GM23338 (cell line): ENCODE measurements around the gene GRID1.

Experiments used
- EZH2phosphoT487 ChIP-seq: fragments of 200-600 bp; sonication (generic); IDR thresholded peaks from one replicate; pipeline ENCODE4 v1.8.1; 2018; ENCODE audit warnings: antibody characterized with exemption; ENCODE audit not compliant: unreplicated experiment
- POLR2AphosphoS5 ChIP-seq: IDR thresholded peaks from 2 replicates; pipeline ENCODE4 v1.6.1; 2016; ENCODE audit warnings: antibody characterized with exemption, low read depth
- TF ChIP-seq, protein P1 (sequence below): IDR thresholded peaks from one replicate; pipeline ENCODE4 v1.6.1; 2018; ENCODE audit warnings: antibody characterized with exemption; ENCODE audit not compliant: unreplicated experiment
- TF ChIP-seq, protein P2 (sequence below), 2 experiments: fragments of 200-600 bp in 1 of 2; sonication (generic) in 1 of 2; conservative IDR thresholded peaks; 2 replicates each; pipeline versions ENCODE4 v1.5.1 to v1.6.1; 2016 to 2017; ENCODE audit warnings: antibody characterized with exemption in 2 of 2, low read depth in 2 of 2, mild to moderate bottlenecking in 2 of 2, moderate library complexity in 1 of 2

DNA sequence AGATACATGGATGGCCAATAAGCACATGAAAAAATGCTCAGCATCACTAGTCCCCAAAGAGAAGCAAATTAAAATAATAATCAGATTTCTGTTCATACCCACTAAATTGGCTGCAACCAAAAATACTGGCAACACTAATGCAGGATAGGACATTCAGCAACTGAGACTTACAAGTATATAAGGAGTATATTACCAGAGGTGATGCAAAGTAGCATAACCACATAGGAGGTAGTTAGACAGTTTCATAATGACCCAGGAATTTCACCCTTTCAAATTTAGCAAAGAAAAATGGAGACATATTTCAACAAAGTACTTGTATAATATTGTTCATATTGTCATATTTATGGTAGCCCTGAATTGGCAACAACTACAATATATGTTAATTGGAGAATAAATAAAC, 727.8 kb downstream of the GRID1 start:
- TF ChIP-seq, protein P1, sequence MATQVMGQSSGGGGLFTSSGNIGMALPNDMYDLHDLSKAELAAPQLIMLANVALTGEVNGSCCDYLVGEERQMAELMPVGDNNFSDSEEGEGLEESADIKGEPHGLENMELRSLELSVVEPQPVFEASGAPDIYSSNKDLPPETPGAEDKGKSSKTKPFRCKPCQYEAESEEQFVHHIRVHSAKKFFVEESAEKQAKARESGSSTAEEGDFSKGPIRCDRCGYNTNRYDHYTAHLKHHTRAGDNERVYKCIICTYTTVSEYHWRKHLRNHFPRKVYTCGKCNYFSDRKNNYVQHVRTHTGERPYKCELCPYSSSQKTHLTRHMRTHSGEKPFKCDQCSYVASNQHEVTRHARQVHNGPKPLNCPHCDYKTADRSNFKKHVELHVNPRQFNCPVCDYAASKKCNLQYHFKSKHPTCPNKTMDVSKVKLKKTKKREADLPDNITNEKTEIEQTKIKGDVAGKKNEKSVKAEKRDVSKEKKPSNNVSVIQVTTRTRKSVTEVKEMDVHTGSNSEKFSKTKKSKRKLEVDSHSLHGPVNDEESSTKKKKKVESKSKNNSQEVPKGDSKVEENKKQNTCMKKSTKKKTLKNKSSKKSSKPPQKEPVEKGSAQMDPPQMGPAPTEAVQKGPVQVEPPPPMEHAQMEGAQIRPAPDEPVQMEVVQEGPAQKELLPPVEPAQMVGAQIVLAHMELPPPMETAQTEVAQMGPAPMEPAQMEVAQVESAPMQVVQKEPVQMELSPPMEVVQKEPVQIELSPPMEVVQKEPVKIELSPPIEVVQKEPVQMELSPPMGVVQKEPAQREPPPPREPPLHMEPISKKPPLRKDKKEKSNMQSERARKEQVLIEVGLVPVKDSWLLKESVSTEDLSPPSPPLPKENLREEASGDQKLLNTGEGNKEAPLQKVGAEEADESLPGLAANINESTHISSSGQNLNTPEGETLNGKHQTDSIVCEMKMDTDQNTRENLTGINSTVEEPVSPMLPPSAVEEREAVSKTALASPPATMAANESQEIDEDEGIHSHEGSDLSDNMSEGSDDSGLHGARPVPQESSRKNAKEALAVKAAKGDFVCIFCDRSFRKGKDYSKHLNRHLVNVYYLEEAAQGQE = no peak
- TF ChIP-seq, protein P2, sequence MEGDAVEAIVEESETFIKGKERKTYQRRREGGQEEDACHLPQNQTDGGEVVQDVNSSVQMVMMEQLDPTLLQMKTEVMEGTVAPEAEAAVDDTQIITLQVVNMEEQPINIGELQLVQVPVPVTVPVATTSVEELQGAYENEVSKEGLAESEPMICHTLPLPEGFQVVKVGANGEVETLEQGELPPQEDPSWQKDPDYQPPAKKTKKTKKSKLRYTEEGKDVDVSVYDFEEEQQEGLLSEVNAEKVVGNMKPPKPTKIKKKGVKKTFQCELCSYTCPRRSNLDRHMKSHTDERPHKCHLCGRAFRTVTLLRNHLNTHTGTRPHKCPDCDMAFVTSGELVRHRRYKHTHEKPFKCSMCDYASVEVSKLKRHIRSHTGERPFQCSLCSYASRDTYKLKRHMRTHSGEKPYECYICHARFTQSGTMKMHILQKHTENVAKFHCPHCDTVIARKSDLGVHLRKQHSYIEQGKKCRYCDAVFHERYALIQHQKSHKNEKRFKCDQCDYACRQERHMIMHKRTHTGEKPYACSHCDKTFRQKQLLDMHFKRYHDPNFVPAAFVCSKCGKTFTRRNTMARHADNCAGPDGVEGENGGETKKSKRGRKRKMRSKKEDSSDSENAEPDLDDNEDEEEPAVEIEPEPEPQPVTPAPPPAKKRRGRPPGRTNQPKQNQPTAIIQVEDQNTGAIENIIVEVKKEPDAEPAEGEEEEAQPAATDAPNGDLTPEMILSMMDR (conservative IDR thresholded peaks at IDR 0.05; ENCODE audit: low read depth in 2 of 2) = no peak
- TF ChIP-seq POLR2AphosphoS5 (no peak), EZH2phosphoT487 (no peak)
